Activated CD8-positive, alpha-beta memory T cell treated with anti-CD3 and anti-CD28 coated beads for 48 hours (primary cell): ENCODE measurements around the gene SUPV3L1.
A peak's percentile ranks its signal among the peaks of the same experiment; 100 is the strongest.
"Not testable (repeated sequence)": the region's sequence is repeated elsewhere in the genome, so short reads cannot be mapped to it uniquely, and the experiment has no call there.

ENCODE experiments used
- DNase-seq, 3 experiments: peaks; one replicate each; pipeline ENCODE4 v3.0.0-alpha.2; 2020; ENCODE audit warnings: low read depth in 2 of 3, low spot score in 2 of 3

The SUPV3L1 gene

GRCh38 chr10:69228151-69228550 lies 48.1 kb downstream of the SUPV3L1 start:
- no peak for DNase-seq

- DNase-seq = no peak
Measured at GRCh38 chr10:69229616-69229916, 49.5 kb downstream of the SUPV3L1 start.

- DNase-seq = no peak
Measured at GRCh38 chr10:69230128-69230527, 50.1 kb downstream of the SUPV3L1 start.

GRCh38 chr10:69232252-69232651 lies 52.2 kb downstream of the SUPV3L1 start:
- no peak for DNase-seq

GRCh38 chr10:69232736-69233480 lies 52.9 kb downstream of the SUPV3L1 start:
- no peak for DNase-seq

GRCh38 chr10:69234447-69234846 lies 54.4 kb downstream of the SUPV3L1 start:
- no peak for DNase-seq

- DNase-seq = peak; percentile 63 to 95 (median 92)
Measured at GRCh38 chr10:69237528-69238159, 57.6 kb downstream of the SUPV3L1 start.

GRCh38 chr10:69239136-69239535 lies 59.1 kb downstream of the SUPV3L1 start:
- no peak for DNase-seq

- no peak for DNase-seq
Measured at GRCh38 chr10:69239816-69240434, 59.9 kb downstream of the SUPV3L1 start.

GRCh38 chr10:69240455-69240854 lies 60.4 kb downstream of the SUPV3L1 start:
- DNase-seq = no peak

- DNase-seq = no peak
Measured at GRCh38 chr10:69241575-69241974, 61.5 kb downstream of the SUPV3L1 start.

GRCh38 chr10:69242040-69242851 lies 62.2 kb downstream of the SUPV3L1 start:
- no peak for DNase-seq

GRCh38 chr10:69242852-69243212 lies 62.8 kb downstream of the SUPV3L1 start:
- no peak for DNase-seq

GRCh38 chr10:69243817-69244216 lies 63.8 kb downstream of the SUPV3L1 start:
- DNase-seq = no peak

GRCh38 chr10:69246036-69246435 lies 66.0 kb downstream of the SUPV3L1 start:
- DNase-seq = no peak

GRCh38 chr10:69246581-69247312 lies 66.7 kb downstream of the SUPV3L1 start:
- DNase-seq = no peak

GRCh38 chr10:69247313-69247710 lies 67.3 kb downstream of the SUPV3L1 start:
- no peak for DNase-seq

- DNase-seq = no peak
Measured at GRCh38 chr10:69248117-69248730, 68.2 kb downstream of the SUPV3L1 start.

GRCh38 chr10:69250041-69250440 lies 70.0 kb downstream of the SUPV3L1 start:
- DNase-seq = no peak

- DNase-seq = not testable (repeated sequence)
Measured at GRCh38 chr10:69251417-69251816, 71.4 kb downstream of the SUPV3L1 start.

GRCh38 chr10:69253171-69253570 lies 73.1 kb downstream of the SUPV3L1 start:
- no peak for DNase-seq
